Measurements from ENCODE around the gene TLR2. TPM values are rescaled to one million over a fixed set of nuclear protein-coding genes. Genes with fewer than 3 reads are reported as not detected.

The TLR2 gene
- total and polyA plus RNA-seq, 10 of the 15 experiments (the other 5 are each of a cell fraction or from before 2014, with no cell fraction given): under 0.01 to 0.19 (median 0.06) TPM; not detected in 4

- TF ChIP-seq NBN (IDR thresholded peaks at IDR 0.05): no peak
- no peak for TF ChIP-seq HDAC6 (IDR thresholded peaks at IDR 0.05; ENCODE audit: unreplicated experiment)
- TF ChIP-seq HDAC2 (IDR thresholded peaks at IDR 0.05): no peak
- no peak for TF ChIP-seq MYB (IDR thresholded peaks at IDR 0.05; ENCODE audit: borderline replicate concordance, low read depth, low read length)
- TF ChIP-seq IKZF1 (conservative IDR thresholded peaks at IDR 0.05): no peak
- no peak for TF ChIP-seq TBL1XR1 (IDR thresholded peaks at IDR 0.05; ENCODE audit: low read depth, low read length)
These were observed 37.1 kb upstream of the TLR2 start (continued) for GRCh38 chr4:153646978-153647377.

GRCh38 chr4:153647975-153648374, 36.1 kb upstream of the TLR2 start:
- intact Hi-C loops (cut with micrococcal nuclease; ENCODE audit: unreplicated experiment): loop anchor here (2.0 to 5.0 kb wide), 3 partner anchors 426 to 561 kb away; no protein-coding TSS in a partner anchor
- 50% methylated on average over 4 of the region's 4 CpGs for WGBS (ENCODE audit: insufficient coverage, insufficient replicate concordance, low lambda C conversion rate, missing lambda C conversion rate)
- BruUV-seq (replicated peaks): no TSS peak
- H3K9me3 ChIP-seq (replicated peaks; ENCODE audit: control insufficient read depth, insufficient read depth, low read length): no peaks in the 10 kb centered on the region; the same call in 2 of the 3 replicates
- H3K36me3 ChIP-seq (ENCODE audit: control insufficient read depth in 2 of 2, insufficient read depth in 2 of 2, low read length in 1 of 2): no peaks in the 10 kb centered on the region
- ChIA-PET RAD21 (ENCODE audit: unreplicated experiment) (interaction anchor here (1.0 to 3.7 kb wide), 9 partner anchors 86 to 505 kb away, joined by 3 to 23 read pairs (median 4); partner anchors contain the start of gene TRIM2), SMC1A (ENCODE audit: uncharacterized antibody, unreplicated experiment) (interaction anchor here (0.6 to 3.2 kb wide), 16 partner anchors 12 to 609 kb away, joined by 3 to 18 read pairs (median 3); no protein-coding TSS in a partner anchor), CTCF (interaction anchor here (1.0 to 4.1 kb wide), 13 partner anchors 102 to 564 kb away, joined by 3 to 67 read pairs (median 5); partner anchors contain the start of gene MND1), POLR2A (interaction anchor here (0.9 kb wide), 1 partner anchor 182 kb away, joined by 3 read pairs; the partner anchor contains the start of gene TMEM131L)
- H3K27ac ChIP-seq (ENCODE audit: control insufficient read depth, insufficient read depth): no peak overlapping the region
- H3K79me2 ChIP-seq (ENCODE audit: control insufficient read depth, insufficient read depth, low read length): no peaks in the 10 kb centered on the region
- H3K4me3 ChIP-seq: no peak overlapping the region
- ATAC-seq: no peak
- no peaks in the 10 kb centered on the region for H3K27me3 ChIP-seq (replicated peaks in 1 of 2; ENCODE audit: control insufficient read depth in 2 of 2, insufficient read depth in 2 of 2, low read length in 1 of 2)
- H3K9ac ChIP-seq (ENCODE audit: control insufficient read depth, insufficient read depth, low read length): no peak overlapping the region
- no peak for FAIRE-seq
- TF ChIP-seq SKIL (IDR thresholded peaks at IDR 0.05; ENCODE audit: low read depth, poor library complexity, severe bottlenecking) (no peak), EED (IDR thresholded peaks at IDR 0.05; ENCODE audit: low read depth) (no peak), YY1 (IDR thresholded peaks at IDR 0.05; ENCODE audit: low read depth, low read length) (no peak)
- no peaks in the 10 kb centered on the region for H4K20me1 ChIP-seq (ENCODE audit: control insufficient read depth, insufficient read depth)
- H3K4me2 ChIP-seq (ENCODE audit: control insufficient read depth, insufficient read depth): no peak overlapping the region
- in situ Hi-C loops (cut with MboI): loop anchor here (10.0 kb wide), 1 partner anchor 503 kb away; no protein-coding TSS in a partner anchor
- H3K4me1 ChIP-seq (ENCODE audit: control insufficient read depth, insufficient read depth, low read length): no peaks in the 10 kb centered on the region; the same call in 1 of the 2 replicates
- no peak overlapping the region for H2AFZ ChIP-seq (ENCODE audit: control insufficient read depth, low read depth, low read length)
- DNase-seq (ENCODE audit: low read depth, low spot score): no peak

Measured in GM12878 (cell line).